CD14-positive monocyte (primary cell): ENCODE results near the gene SPTBN4. TPM values are rescaled to one million over a fixed set of nuclear protein-coding genes. Genes with fewer than 3 reads are reported as not detected.

ENCODE experiments used
- DNase-seq, 3 donors: peaks; one replicate each; pipeline ENCODE4 v3.0.0-alpha.2; 2011 to 2022
- H2AFZ ChIP-seq: 2 replicates; pipeline ENCODE4 v1.6.0; 2012; ENCODE audit warnings: mild to moderate bottlenecking, low read depth, low read length, inconsistent platforms; ENCODE audit not compliant: insufficient read depth, poor library complexity, severe bottlenecking
- H3K27ac ChIP-seq, 2 donors: 1 replicate in 1 of 2; 2 replicates in 1 of 2; pipeline ENCODE4 v1.5.1; 2012 to 2013; ENCODE audit warnings: low read length in 2 of 2, control low read depth in 1 of 2, inconsistent platforms in 1 of 2, low read depth in 1 of 2, mild to moderate bottlenecking in 1 of 2
- H3K27me3 ChIP-seq, 2 donors: one replicate each; pipeline versions ENCODE4 v1.6.0 to v1.6.1; 2011 to 2013; ENCODE audit warnings: low read length in 2 of 2; ENCODE audit not compliant: control insufficient read depth in 2 of 2, insufficient read depth in 2 of 2
- H3K36me3 ChIP-seq, 2 donors: replicated peaks in 1 of 2; 1 replicate in 1 of 2; 2 replicates in 1 of 2; pipeline versions ENCODE4 v1.5.1 to v1.6.1; 2012 to 2013; ENCODE audit warnings: low read length in 2 of 2, control low read depth in 1 of 2, inconsistent platforms in 1 of 2, mild to moderate bottlenecking in 1 of 2; ENCODE audit not compliant: insufficient read depth in 2 of 2, control insufficient read depth in 1 of 2
- H3K4me1 ChIP-seq, 2 donors: 1 replicate in 1 of 2; 2 replicates in 1 of 2; pipeline versions ENCODE4 v1.5.1 to v1.6.1; 2012 to 2013; ENCODE audit warnings: low read length in 2 of 2, control low read depth in 1 of 2, inconsistent platforms in 1 of 2, mild to moderate bottlenecking in 1 of 2, moderate library complexity in 1 of 2; ENCODE audit not compliant: insufficient read depth in 2 of 2, control insufficient read depth in 1 of 2
- H3K4me2 ChIP-seq: replicated peaks from 2 replicates; pipeline ENCODE3; 2012; ENCODE audit warnings: low read length, moderate library complexity, mild to moderate bottlenecking; ENCODE audit not compliant: poor library complexity, severe bottlenecking; ENCODE audit errors: extremely low read depth
- H3K4me3 ChIP-seq, 3 experiments: fragments of 200-600 bp in 1 of 3; sonication (generic) in 1 of 3; replicated peaks in 1 of 3; 1 replicate in 2 of 3; 2 replicates in 1 of 3; pipeline ENCODE4 v1.5.1; 2011 to 2013; ENCODE audit warnings: low read length in 3 of 3, mild to moderate bottlenecking in 3 of 3, control low read depth in 2 of 3, low read depth in 2 of 3, inconsistent platforms in 1 of 3, moderate library complexity in 1 of 3
- H3K79me2 ChIP-seq: 2 replicates; pipeline ENCODE4 v1.6.0; 2012; ENCODE audit warnings: mild to moderate bottlenecking, control low read depth, inconsistent platforms, low read length, moderate library complexity; ENCODE audit not compliant: insufficient read depth
- H3K9ac ChIP-seq: 2 replicates; pipeline ENCODE4 v1.6.0; 2017; ENCODE audit warnings: low read length, mild to moderate bottlenecking; ENCODE audit not compliant: insufficient read depth, poor library complexity, severe bottlenecking
- H3K9me3 ChIP-seq, 2 donors: replicated peaks in 1 of 2; 1 replicate in 1 of 2; 2 replicates in 1 of 2; pipeline versions ENCODE4 v1.5.1 to v1.6.1; 2012 to 2013; ENCODE audit warnings: low read length in 2 of 2, control low read depth in 1 of 2; ENCODE audit not compliant: control insufficient read depth in 1 of 2, insufficient read depth in 1 of 2
- H4K20me1 ChIP-seq: 2 replicates; pipeline ENCODE4 v1.6.0; 2012; ENCODE audit warnings: mild to moderate bottlenecking, low read length, control low read depth, moderate library complexity; ENCODE audit not compliant: insufficient read depth
- H3K27ac Mint-ChIP-seq, 7 donors: one replicate each; pipeline ENCODE4 v1.8.0; 2020; ENCODE audit warnings: mild to moderate bottlenecking in 7 of 7, mixed read lengths in 7 of 7, moderate library complexity in 6 of 7, inconsistent platforms in 2 of 7
- H3K27me3 Mint-ChIP-seq, 3 donors: one replicate each; pipeline ENCODE4 v1.8.0; 2021 to 2022; ENCODE audit warnings: low read depth in 3 of 3, mild to moderate bottlenecking in 3 of 3, mixed read lengths in 3 of 3, moderate library complexity in 3 of 3, inconsistent platforms in 1 of 3
- H3K36me3 Mint-ChIP-seq, 2 donors: one replicate each; pipeline ENCODE4 v1.8.0; 2020; ENCODE audit warnings: mixed read lengths in 2 of 2, inconsistent platforms in 1 of 2, mild to moderate bottlenecking in 1 of 2
- H3K4me1 Mint-ChIP-seq: one replicate; pipeline ENCODE4 v1.8.0; 2020; ENCODE audit warnings: mild to moderate bottlenecking, mixed read lengths
- H3K4me3 Mint-ChIP-seq, 2 donors: one replicate each; pipeline ENCODE4 v1.8.0; 2020; ENCODE audit warnings: mild to moderate bottlenecking in 2 of 2, mixed read lengths in 2 of 2, moderate library complexity in 1 of 2
- H3K9me3 Mint-ChIP-seq, 7 donors: one replicate each; pipeline ENCODE4 v1.8.0; 2020 to 2022; ENCODE audit warnings: mixed read lengths in 7 of 7, mild to moderate bottlenecking in 6 of 7, moderate library complexity in 6 of 7, inconsistent platforms in 2 of 7
- WGBS: methylation state at CpG from one replicate; pipeline ENCODE4 v1.1.5; 2013; ENCODE audit warnings: missing lambda C conversion rate; ENCODE audit not compliant: insufficient coverage; 5-methylcytosine and 5-hydroxymethylcytosine counted together
- intact Hi-C, 2 donors: fragments of 100-400 bp; cut with micrococcal nuclease; formaldehyde crosslinking; loops; one replicate each; pipeline versions ENCODE4 v1.15.0 to v1.15.1; 2023
- polyA plus RNA-seq, 3 donors: library from polyadenylated mRNA; depleted of rRNA in 1 of 3; unstranded in 2 of 3; stranded (reverse) in 1 of 3; fragments of 300-500 nt in 2 of 3; fragments of >200 nt in 1 of 3; fragmentation: Illumina TruSeq in 2 of 3; gene quantifications; 1 replicate in 2 of 3; 2 replicates in 1 of 3; pipeline ENCODE4 v1.2.3, GENCODE V29; 2012 to 2021
- TF ChIP-seq, protein P1 (sequence below): fragments of 200-600 bp; IDR thresholded peaks from one replicate; pipeline ENCODE4 v1.8.0; 2022; ENCODE audit warnings: antibody characterized with exemption, mild to moderate bottlenecking

The SPTBN4 gene
- polyA plus RNA-seq, 3 donors: 0.07 TPM; not detected in 2

DNA sequence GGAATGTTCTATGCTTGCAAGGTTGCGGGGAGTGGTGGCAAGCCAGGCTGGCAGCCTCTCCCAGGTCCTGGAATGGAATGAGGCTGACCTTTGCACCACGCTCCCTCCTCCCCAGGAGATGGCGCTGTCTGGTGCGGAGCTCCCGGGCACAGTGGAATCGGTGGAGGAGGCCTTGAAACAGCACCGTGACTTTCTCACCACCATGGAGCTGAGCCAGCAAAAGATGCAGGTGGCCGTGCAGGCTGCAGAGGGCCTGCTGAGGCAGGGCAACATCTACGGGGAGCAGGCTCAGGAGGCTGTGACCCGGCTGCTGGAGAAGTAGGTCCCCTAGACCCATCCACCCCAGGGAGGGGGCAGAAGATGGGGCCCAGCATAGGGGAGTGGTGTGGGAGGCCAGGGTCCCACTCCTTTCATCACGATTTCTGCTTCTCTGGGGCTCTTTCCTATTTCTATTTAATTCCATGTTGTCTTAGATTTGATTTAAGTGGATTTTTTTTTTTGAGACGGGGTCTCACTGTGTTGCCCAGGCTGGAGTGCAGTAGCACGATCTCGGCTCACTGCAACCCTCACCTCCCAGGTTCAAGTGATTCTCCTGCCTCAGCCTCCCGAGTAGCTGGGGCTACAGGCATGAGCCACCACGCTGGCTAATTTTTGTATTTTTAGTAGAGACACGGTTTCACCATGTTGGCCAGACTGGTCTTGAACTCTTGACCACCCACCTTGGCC is 56.7 kb downstream of the SPTBN4 start:
- no peaks in the 10 kb centered on the region for H3K36me3 Mint-ChIP-seq
- H3K27me3 Mint-ChIP-seq: peaks cover 21 to 50% (median 42%) of the 10 kb centered on the region in 3 donors
- no peak overlapping the region for H3K4me2 ChIP-seq
- no peak overlapping the region for H2AFZ ChIP-seq
- no peaks in the 10 kb centered on the region for H3K4me1 ChIP-seq
- DNase-seq: peak; percentile 37 to 56 (median 43)
- TF ChIP-seq, protein P1, sequence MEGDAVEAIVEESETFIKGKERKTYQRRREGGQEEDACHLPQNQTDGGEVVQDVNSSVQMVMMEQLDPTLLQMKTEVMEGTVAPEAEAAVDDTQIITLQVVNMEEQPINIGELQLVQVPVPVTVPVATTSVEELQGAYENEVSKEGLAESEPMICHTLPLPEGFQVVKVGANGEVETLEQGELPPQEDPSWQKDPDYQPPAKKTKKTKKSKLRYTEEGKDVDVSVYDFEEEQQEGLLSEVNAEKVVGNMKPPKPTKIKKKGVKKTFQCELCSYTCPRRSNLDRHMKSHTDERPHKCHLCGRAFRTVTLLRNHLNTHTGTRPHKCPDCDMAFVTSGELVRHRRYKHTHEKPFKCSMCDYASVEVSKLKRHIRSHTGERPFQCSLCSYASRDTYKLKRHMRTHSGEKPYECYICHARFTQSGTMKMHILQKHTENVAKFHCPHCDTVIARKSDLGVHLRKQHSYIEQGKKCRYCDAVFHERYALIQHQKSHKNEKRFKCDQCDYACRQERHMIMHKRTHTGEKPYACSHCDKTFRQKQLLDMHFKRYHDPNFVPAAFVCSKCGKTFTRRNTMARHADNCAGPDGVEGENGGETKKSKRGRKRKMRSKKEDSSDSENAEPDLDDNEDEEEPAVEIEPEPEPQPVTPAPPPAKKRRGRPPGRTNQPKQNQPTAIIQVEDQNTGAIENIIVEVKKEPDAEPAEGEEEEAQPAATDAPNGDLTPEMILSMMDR: peak; percentile 82
- H3K4me3 ChIP-seq: no peak overlapping the region
- WGBS: 30% methylated on average over 11 of the region's 17 CpGs
- H3K27ac ChIP-seq: no peak overlapping the region
- no peaks in the 10 kb centered on the region for H4K20me1 ChIP-seq
- no peak overlapping the region for H3K27ac Mint-ChIP-seq
- H3K36me3 ChIP-seq: no peaks in the 10 kb centered on the region
- no peaks in the 10 kb centered on the region for H3K4me1 Mint-ChIP-seq
- H3K4me3 Mint-ChIP-seq: no peak overlapping the region
- H3K79me2 ChIP-seq: no peaks in the 10 kb centered on the region
- H3K9ac ChIP-seq: no peak overlapping the region
- no peaks in the 10 kb centered on the region for H3K9me3 ChIP-seq
- H3K9me3 Mint-ChIP-seq: peaks cover 0 to 2% (median 0%) of the 10 kb centered on the region in 7 donors
- intact Hi-C loops: loop anchor here in 1 of 2 donors (10.0 kb wide), 1 partner anchor 219 kb away; no protein-coding TSS in a partner anchor
- H3K27me3 ChIP-seq: peaks cover 8 to 23% of the 10 kb centered on the region in 2 donors

DNA sequence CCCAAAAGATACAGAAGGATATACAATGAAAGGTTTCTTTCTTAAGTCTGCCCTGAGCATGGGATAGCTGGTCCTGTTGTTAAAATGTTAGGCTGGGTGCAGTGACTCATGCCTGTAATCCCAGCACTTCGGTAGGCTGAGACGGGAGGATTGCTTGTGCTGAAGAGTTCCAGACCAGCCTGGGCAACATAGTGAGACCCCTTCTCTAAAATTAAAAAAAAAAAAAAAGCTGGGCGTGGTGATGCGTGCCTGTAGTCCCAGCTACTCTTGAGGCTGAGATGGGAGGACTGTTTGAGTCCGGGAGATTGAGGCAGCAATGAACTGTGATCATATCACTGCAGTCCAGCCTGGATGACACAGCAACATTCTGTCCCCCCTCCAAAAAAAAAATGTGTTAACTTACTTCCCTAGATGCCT is 57.3 kb downstream of the SPTBN4 start:
- WGBS: no CpG with 5 or more reads among the region's 5 CpGs

More for the DNA sequence above, 57.3 kb downstream of the SPTBN4 start:
- no peak overlapping the region for H3K27ac Mint-ChIP-seq
- no peak overlapping the region for H3K9ac ChIP-seq
- no peaks in the 10 kb centered on the region for H3K36me3 ChIP-seq
- peaks cover 4% of the 10 kb centered on the region for H3K4me1 Mint-ChIP-seq
- H3K4me3 Mint-ChIP-seq: no peak overlapping the region
- no peak overlapping the region for H3K4me3 ChIP-seq
- no peaks in the 10 kb centered on the region for H3K36me3 Mint-ChIP-seq
- H3K4me1 ChIP-seq: peaks cover 3 to 6% of the 10 kb centered on the region in 2 donors
- peaks cover 16 to 47% (median 38%) of the 10 kb centered on the region in 3 donors for H3K27me3 Mint-ChIP-seq
- TF ChIP-seq, protein P1: no peak
- H2AFZ ChIP-seq: no peak overlapping the region
- no peak overlapping the region for H3K4me2 ChIP-seq
- H4K20me1 ChIP-seq: no peaks in the 10 kb centered on the region
- no peak overlapping the region for H3K27ac ChIP-seq
- peaks cover 6 to 17% of the 10 kb centered on the region in 2 donors for H3K27me3 ChIP-seq
- no peaks in the 10 kb centered on the region for H3K79me2 ChIP-seq
- intact Hi-C loops: loop anchor here in 1 of 2 donors (10.0 kb wide), 1 partner anchor 219 kb away; no protein-coding TSS in a partner anchor
- DNase-seq: no peak
- peaks cover 0 to 2% (median 0%) of the 10 kb centered on the region in 7 donors for H3K9me3 Mint-ChIP-seq
- H3K9me3 ChIP-seq: no peaks in the 10 kb centered on the region
